A673 (cell line): ENCODE data around the gene FAM83F.

Experiments used
- CTCF ChIP-seq: fragments of 300-800, 200-600 bp; sonication (generic); conservative IDR thresholded peaks from 2 replicates; pipeline ENCODE4 v1.5.1; 2017; ENCODE audit warnings: low read depth, mild to moderate bottlenecking, antibody characterized with exemption, low read length, moderate library complexity, mixed read lengths
- EZH2 ChIP-seq: fragments of 200-600 bp; sonication (generic); IDR thresholded peaks from 2 replicates; pipeline ENCODE4 v1.6.1; 2017; ENCODE audit warnings: borderline replicate concordance, low read depth, mild to moderate bottlenecking, mixed read lengths, antibody characterized with exemption, low read length; ENCODE audit not compliant: poor library complexity, severe bottlenecking

- TF ChIP-seq CTCF (no peak), EZH2 (no peak)
Observed at GRCh38 chr22:40071720-40072119, 77.0 kb downstream of the FAM83F start.
